Colonic mucosa (tissue), 4 donors: ENCODE results near the gene NTMT1. TPM values are rescaled to one million over a fixed set of nuclear protein-coding genes. Genes with fewer than 3 reads are reported as not detected.

Source experiments
- DNase-seq: peaks from one replicate; pipeline ENCODE4 v3.0.0-alpha.2; 2020
- H3K27ac ChIP-seq: fragments of 200-600 bp; one replicate; pipeline ENCODE4 v1.8.0; 2021
- H3K27me3 ChIP-seq: fragments of 200-600 bp; one replicate; pipeline ENCODE4 v1.8.0; 2021
- H3K36me3 ChIP-seq: fragments of 200-600 bp; one replicate; pipeline ENCODE4 v1.8.0; 2021
- H3K4me1 ChIP-seq: fragments of 200-600 bp; one replicate; pipeline ENCODE4 v1.8.0; 2021; ENCODE audit warnings: mild to moderate bottlenecking
- H3K4me3 ChIP-seq: fragments of 200-600 bp; one replicate; pipeline ENCODE4 v1.8.0; 2021
- H3K9ac ChIP-seq, 2 donors: one replicate each; pipeline ENCODE4 v1.7.0; 2013; ENCODE audit warnings: control low read depth in 2 of 2, low read depth in 2 of 2, low read length in 2 of 2
- H3K9me3 ChIP-seq: fragments of 200-600 bp; one replicate; pipeline ENCODE4 v1.8.0; 2021
- CTCF ChIP-seq: fragments of 200-600 bp; IDR thresholded peaks from one replicate; pipeline ENCODE4 v1.8.0; 2022; ENCODE audit warnings: antibody characterized with exemption, mild to moderate bottlenecking
- intact Hi-C: fragments of 100-400 bp; cut with DNase I; formaldehyde crosslinking; loops from one replicate; pipeline ENCODE4 v1.14.1; 2022
- total RNA-seq, 2 donors: library from RNA; stranded (reverse); fragmentation: NEBNext Ultra II Directional in 1 of 2; extraction: Animal tissue kit (Norgen Biotek cat#: 25700) in 1 of 2; gene quantifications; one replicate each; pipeline ENCODE4 v1.2.1, GENCODE V29; 2021
- donor health status: healthy.
- donor health status: DM: no; HTN: no; CAD: no.
- donor health status: DM: no; HTN: no; CAD: no.

Gene NTMT1
- total RNA-seq, 2 donors from 2014 or later = 25.3 to 50.2 TPM

- peaks cover 18% of the 10 kb centered on the region for H3K27me3 ChIP-seq
- intact Hi-C loops = no loop called here
- H3K4me1 ChIP-seq = peaks cover 4% of the 10 kb centered on the region
- no peaks in the 10 kb centered on the region for H3K36me3 ChIP-seq
- no peak overlapping the region for H3K4me3 ChIP-seq
- DNase-seq = no peak
- no peaks in the 10 kb centered on the region for H3K9me3 ChIP-seq
- no peak overlapping the region for H3K9ac ChIP-seq
- no peak for TF ChIP-seq CTCF
- no peak overlapping the region for H3K27ac ChIP-seq
These were observed 44.0 kb downstream of the NTMT1 start for GRCh38 chr9:129669946-129670345.

- no peak for DNase-seq
- Histone ChIP-seq H3K36me3 (no peaks in the 10 kb centered on the region), H3K27ac (no peak overlapping the region), H3K4me1 (no peaks in the 10 kb centered on the region), H3K4me3 (no peak overlapping the region), H3K9ac (no peak overlapping the region), H3K9me3 (no peaks in the 10 kb centered on the region), H3K27me3 (peaks cover 11% of the 10 kb centered on the region)
- intact Hi-C loops = no loop called here
- no peak for TF ChIP-seq CTCF
These were observed 45.1 kb downstream of the NTMT1 start for GRCh38 chr9:129671065-129671464.

- Histone ChIP-seq H3K27ac (no peak overlapping the region), H3K9ac (no peak overlapping the region), H3K4me3 (no peak overlapping the region), H3K9me3 (no peaks in the 10 kb centered on the region), H3K36me3 (no peaks in the 10 kb centered on the region), H3K27me3 (peaks cover 7% of the 10 kb centered on the region), H3K4me1 (no peaks in the 10 kb centered on the region)
- DNase-seq = no peak
- intact Hi-C loops = no loop called here
- no peak for TF ChIP-seq CTCF
These were observed 45.6 kb downstream of the NTMT1 start for GRCh38 chr9:129671519-129671918.

- TF ChIP-seq CTCF = no peak
- Histone ChIP-seq H3K27me3 (no peaks in the 10 kb centered on the region), H3K4me1 (no peaks in the 10 kb centered on the region), H3K9me3 (no peaks in the 10 kb centered on the region), H3K36me3 (no peaks in the 10 kb centered on the region), H3K4me3 (no peak overlapping the region), H3K27ac (no peak overlapping the region), H3K9ac (no peak overlapping the region)
- no peak for DNase-seq
- intact Hi-C loops = no loop called here
These were observed 46.7 kb downstream of the NTMT1 start for GRCh38 chr9:129672702-129673101.

GRCh38 chr9:129673602-129674001 is 47.6 kb downstream of the NTMT1 start:
- no peak overlapping the region for H3K27ac ChIP-seq
- H3K27me3 ChIP-seq = no peaks in the 10 kb centered on the region
- no peak overlapping the region for H3K9ac ChIP-seq
- intact Hi-C loops = no loop called here
- H3K9me3 ChIP-seq = no peaks in the 10 kb centered on the region
- TF ChIP-seq CTCF = no peak
- H3K36me3 ChIP-seq = no peaks in the 10 kb centered on the region
- no peaks in the 10 kb centered on the region for H3K4me1 ChIP-seq
- DNase-seq = no peak
- no peak overlapping the region for H3K4me3 ChIP-seq

GRCh38 chr9:129674229-129674628 is 48.3 kb downstream of the NTMT1 start:
- Histone ChIP-seq H3K9me3 (no peaks in the 10 kb centered on the region), H3K36me3 (no peaks in the 10 kb centered on the region), H3K9ac (no peak overlapping the region), H3K4me1 (no peaks in the 10 kb centered on the region), H3K4me3 (no peak overlapping the region), H3K27ac (no peak overlapping the region), H3K27me3 (no peaks in the 10 kb centered on the region)
- TF ChIP-seq CTCF = no peak
- intact Hi-C loops = no loop called here
- DNase-seq = no peak
